Ishikawa (cell line): ENCODE data around the gene CSTF2T.

Experiments
- CEBPB ChIP-seq: IDR thresholded peaks from 2 replicates; pipeline ENCODE4 v1.6.1; 2012
- CREB1 ChIP-seq: IDR thresholded peaks from 2 replicates; pipeline ENCODE4 v1.6.1; 2012; ENCODE audit warnings: low read depth
- EGR1 ChIP-seq: IDR thresholded peaks from 2 replicates; pipeline ENCODE4 v1.6.1; 2012
- EP300 ChIP-seq: IDR thresholded peaks from 2 replicates; pipeline ENCODE4 v1.6.1; 2012; ENCODE audit warnings: borderline replicate concordance
- FOXM1 ChIP-seq: IDR thresholded peaks from 2 replicates; pipeline ENCODE4 v1.6.1; 2012; ENCODE audit warnings: low read depth, borderline replicate concordance
- MAX ChIP-seq: IDR thresholded peaks from 2 replicates; pipeline ENCODE4 v1.6.1; 2012
- NFIC ChIP-seq: IDR thresholded peaks from 2 replicates; pipeline ENCODE4 v1.6.1; 2012
- RAD21 ChIP-seq: IDR thresholded peaks from 2 replicates; pipeline ENCODE4 v1.6.1; 2012; ENCODE audit warnings: low read depth
- REST ChIP-seq: IDR thresholded peaks from 2 replicates; pipeline ENCODE4 v1.6.1; 2012; ENCODE audit warnings: low read depth, mild to moderate bottlenecking
- TAF1 ChIP-seq: IDR thresholded peaks from 2 replicates; pipeline ENCODE4 v1.6.1; 2012; ENCODE audit warnings: low read depth, mild to moderate bottlenecking
- TCF12 ChIP-seq: IDR thresholded peaks from 2 replicates; pipeline ENCODE4 v1.6.1; 2012; ENCODE audit warnings: low read depth
- TEAD4 ChIP-seq: IDR thresholded peaks from 2 replicates; pipeline ENCODE4 v1.6.1; 2012
- USF1 ChIP-seq: IDR thresholded peaks from 2 replicates; pipeline ENCODE4 v1.6.1; 2012
- YY1 ChIP-seq: IDR thresholded peaks from 2 replicates; pipeline ENCODE4 v1.6.1; 2012; ENCODE audit warnings: low read depth
- ZBTB7A ChIP-seq: IDR thresholded peaks from 2 replicates; pipeline ENCODE4 v1.6.1; 2012; ENCODE audit warnings: low read depth

Gene CSTF2T

GRCh38 chr10:51708609-51709008 is 9.2 kb upstream of the CSTF2T start:
- TF ChIP-seq ZBTB7A (no peak), CEBPB (no peak), TAF1 (no peak), REST (no peak), EGR1 (no peak), MAX (no peak), CREB1 (no peak), NFIC (no peak), YY1 (no peak), TEAD4 (no peak), RAD21 (no peak), USF1 (no peak), FOXM1 (no peak), EP300 (no peak), TCF12 (no peak)

- TF ChIP-seq EGR1: no peak
- TF ChIP-seq TCF12: no peak
- TF ChIP-seq MAX: no peak
- TF ChIP-seq TAF1: no peak
- TF ChIP-seq YY1: no peak
- TF ChIP-seq USF1: no peak
- no peak for TF ChIP-seq TEAD4
- TF ChIP-seq FOXM1: no peak
- TF ChIP-seq CEBPB: no peak
- TF ChIP-seq EP300: no peak
- TF ChIP-seq ZBTB7A: no peak
- TF ChIP-seq RAD21: no peak
- TF ChIP-seq REST: no peak
- no peak for TF ChIP-seq NFIC
- no peak for TF ChIP-seq CREB1
Measured at GRCh38 chr10:51707821-51708424, 8.5 kb upstream of the CSTF2T start.

GRCh38 chr10:51707392-51707791 is 8.0 kb upstream of the CSTF2T start:
- no peak for TF ChIP-seq ZBTB7A
- TF ChIP-seq EGR1: no peak
- TF ChIP-seq TAF1: no peak
- no peak for TF ChIP-seq CREB1
- no peak for TF ChIP-seq EP300
- TF ChIP-seq CEBPB: no peak
- no peak for TF ChIP-seq REST
- TF ChIP-seq NFIC: no peak
- TF ChIP-seq MAX: no peak
- no peak for TF ChIP-seq YY1
- TF ChIP-seq USF1: no peak
- TF ChIP-seq TEAD4: no peak
- no peak for TF ChIP-seq TCF12
- TF ChIP-seq RAD21: no peak
- TF ChIP-seq FOXM1: no peak

GRCh38 chr10:51706225-51706624 is 6.8 kb upstream of the CSTF2T start:
- no peak for TF ChIP-seq NFIC
- no peak for TF ChIP-seq FOXM1
- TF ChIP-seq CEBPB: no peak
- no peak for TF ChIP-seq EP300
- no peak for TF ChIP-seq EGR1
- TF ChIP-seq CREB1: no peak
- TF ChIP-seq ZBTB7A: no peak
- TF ChIP-seq RAD21: no peak
- no peak for TF ChIP-seq TCF12
- no peak for TF ChIP-seq TAF1
- no peak for TF ChIP-seq MAX
- TF ChIP-seq USF1: no peak
- no peak for TF ChIP-seq REST
- TF ChIP-seq YY1: no peak
